GM12872 (cell line): ENCODE measurements around the gene STIM1.
A peak's percentile ranks its signal among the peaks of the same experiment; 100 is the strongest.

Source experiments
- CTCF ChIP-seq: IDR thresholded peaks from 3 replicates; pipeline ENCODE4 v1.5.1; 2011; ENCODE audit warnings: low read depth, mild to moderate bottlenecking, low read length, moderate library complexity; ENCODE audit not compliant: insufficient read depth

STIM1 gene

GRCh38 chr11:3824714-3825472, 30.6 kb upstream of the STIM1 start:
- peak; percentile 97 for TF ChIP-seq CTCF

- TF ChIP-seq CTCF, result no peak
Measured at GRCh38 chr11:3825473-3826154, 29.9 kb upstream of the STIM1 start.

- TF ChIP-seq CTCF, result no peak
Measured at GRCh38 chr11:3826721-3827120, 28.7 kb upstream of the STIM1 start.

GRCh38 chr11:3827434-3828186, 27.9 kb upstream of the STIM1 start:
- no peak for TF ChIP-seq CTCF

- no peak for TF ChIP-seq CTCF
Measured at GRCh38 chr11:3830088-3830487, 25.4 kb upstream of the STIM1 start.

GRCh38 chr11:3830730-3831129, 24.7 kb upstream of the STIM1 start:
- TF ChIP-seq CTCF, result no peak
